Activated T-cell treated with anti-CD3 and anti-CD28 coated beads, Interleukin-2, amount 50 U/mL, for 24 hours (primary cell): Measurements from ENCODE around the gene GRK5.

Experiments used
- DNase-seq: peaks from one replicate; pipeline ENCODE4 v3.0.0-alpha.2; 2020
- H3K27ac Mint-ChIP-seq: 2 replicates; pipeline ENCODE4 v1.8.0; 2020; ENCODE audit warnings: mild to moderate bottlenecking, mixed read lengths
- H3K27me3 Mint-ChIP-seq: 2 replicates; pipeline ENCODE4 v1.8.0; 2020; ENCODE audit warnings: mixed read lengths
- H3K36me3 Mint-ChIP-seq: 2 replicates; pipeline ENCODE4 v1.8.0; 2020; ENCODE audit warnings: low read depth, mixed read lengths
- H3K4me1 Mint-ChIP-seq: 2 replicates; pipeline ENCODE4 v1.8.0; 2020; ENCODE audit warnings: low read depth, mixed read lengths
- H3K4me3 Mint-ChIP-seq: 2 replicates; pipeline ENCODE4 v1.8.0; 2020; ENCODE audit warnings: mild to moderate bottlenecking, moderate library complexity, mixed read lengths
- H3K9me3 Mint-ChIP-seq: 2 replicates; pipeline ENCODE4 v1.8.0; 2020; ENCODE audit warnings: mixed read lengths

The GRK5 gene

DNA sequence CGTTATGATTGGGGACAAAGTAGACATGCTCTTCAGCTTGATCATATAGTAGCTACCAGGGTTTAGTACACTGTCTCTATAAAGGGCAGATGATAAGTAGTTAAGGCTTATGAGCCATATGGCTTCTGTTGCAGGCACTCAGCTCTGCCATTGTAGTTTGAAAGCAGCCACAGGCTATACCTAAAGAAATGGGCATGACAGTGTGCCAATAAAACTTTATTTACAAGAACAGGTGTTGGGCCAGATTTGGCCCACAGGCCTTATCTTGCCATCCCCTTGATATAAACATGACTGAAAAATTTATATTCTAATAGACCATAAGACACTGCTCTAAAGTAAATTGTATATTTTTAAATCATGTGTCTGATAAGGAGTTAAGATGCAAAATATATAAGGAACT is 36.6 kb downstream of the GRK5 start:
- H3K4me1 Mint-ChIP-seq: peaks cover 27% of the 10 kb centered on the region
- no peak for DNase-seq
- no peak overlapping the region for H3K4me3 Mint-ChIP-seq
- H3K9me3 Mint-ChIP-seq: no peaks in the 10 kb centered on the region
- no peak overlapping the region for H3K27ac Mint-ChIP-seq
- H3K36me3 Mint-ChIP-seq: no peaks in the 10 kb centered on the region
- H3K27me3 Mint-ChIP-seq: no peaks in the 10 kb centered on the region

DNA sequence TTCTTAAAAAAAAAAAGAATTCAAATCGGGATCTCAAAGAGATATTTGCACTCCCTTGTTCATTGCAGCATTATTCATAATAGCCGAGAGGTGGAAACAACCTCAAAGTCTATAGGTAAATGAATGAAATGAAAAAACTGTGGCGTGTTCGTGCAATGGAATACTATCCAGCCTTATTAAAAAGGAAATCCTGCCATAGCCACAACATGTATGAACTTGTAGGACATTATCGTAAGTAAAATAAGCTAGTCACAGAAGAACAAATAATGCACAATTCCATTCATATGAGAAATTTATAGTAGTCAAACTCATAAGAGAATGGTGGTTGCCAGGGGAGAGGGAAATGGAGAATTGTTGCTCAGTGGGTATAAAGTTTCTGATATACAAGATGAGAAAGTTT is 37.9 kb downstream of the GRK5 start:
- Mint-ChIP-seq H3K9me3 (no peaks in the 10 kb centered on the region), H3K36me3 (no peaks in the 10 kb centered on the region), H3K4me3 (no peak overlapping the region), H3K4me1 (peaks cover 31% of the 10 kb centered on the region), H3K27me3 (no peaks in the 10 kb centered on the region), H3K27ac (no peak overlapping the region)
- no peak for DNase-seq

DNA sequence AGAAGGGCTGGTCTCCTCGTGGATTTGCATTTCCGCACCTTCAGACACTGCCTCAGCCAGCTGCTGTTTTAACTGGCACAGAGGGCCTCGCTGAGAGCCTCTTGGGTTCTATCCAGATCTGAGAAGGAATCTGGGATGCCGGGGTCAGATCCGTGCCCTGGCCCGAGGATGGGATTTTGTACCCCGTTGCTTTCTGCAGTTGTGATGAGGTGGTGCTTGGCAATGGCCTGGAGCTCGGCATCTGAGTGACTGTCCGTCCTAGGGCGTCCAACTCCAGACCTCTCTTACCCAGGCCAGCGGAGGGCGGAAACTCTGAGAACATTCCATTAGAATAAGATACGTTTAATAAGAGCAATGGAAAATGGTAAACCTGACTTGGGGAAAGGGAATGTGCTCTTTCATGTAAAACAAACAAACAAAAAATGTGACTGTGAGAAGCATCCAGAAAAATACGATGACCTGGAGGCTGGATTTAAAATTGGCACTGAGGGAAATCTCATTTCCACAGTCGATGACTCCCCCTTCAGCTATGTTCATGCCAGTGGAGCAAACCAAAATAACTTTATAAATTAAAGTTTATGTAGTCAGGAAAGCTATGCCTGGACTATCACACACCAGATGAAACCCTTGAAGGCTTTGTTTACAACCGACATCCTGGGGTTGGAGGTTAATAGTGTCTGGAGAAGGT is 39.6 kb downstream of the GRK5 start:
- Mint-ChIP-seq H3K9me3 (no peaks in the 10 kb centered on the region), H3K4me1 (peaks cover 36% of the 10 kb centered on the region), H3K27me3 (no peaks in the 10 kb centered on the region), H3K4me3 (no peak overlapping the region), H3K27ac (no peak overlapping the region), H3K36me3 (no peaks in the 10 kb centered on the region)
- DNase-seq: no peak

DNA sequence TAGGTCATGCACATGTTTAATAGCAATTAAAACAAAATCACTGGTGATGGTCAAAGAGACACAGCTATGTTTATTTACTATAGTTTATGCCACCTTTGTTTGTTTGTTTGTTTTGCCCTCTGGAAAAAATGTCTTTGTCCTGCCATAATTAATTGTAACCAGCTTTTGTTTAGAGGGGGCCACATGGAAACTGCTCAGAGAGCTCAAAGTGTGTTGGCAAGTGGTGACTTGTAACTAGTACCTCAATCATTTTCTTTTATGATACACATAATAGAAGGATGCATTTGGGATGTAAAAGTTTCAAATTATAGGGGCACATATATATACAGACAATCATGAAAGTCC is 40.2 kb downstream of the GRK5 start:
- Mint-ChIP-seq H3K4me1 (peaks cover 32% of the 10 kb centered on the region), H3K27me3 (no peaks in the 10 kb centered on the region), H3K36me3 (no peaks in the 10 kb centered on the region), H3K9me3 (no peaks in the 10 kb centered on the region), H3K4me3 (no peak overlapping the region), H3K27ac (no peak overlapping the region)
- DNase-seq: no peak

DNA sequence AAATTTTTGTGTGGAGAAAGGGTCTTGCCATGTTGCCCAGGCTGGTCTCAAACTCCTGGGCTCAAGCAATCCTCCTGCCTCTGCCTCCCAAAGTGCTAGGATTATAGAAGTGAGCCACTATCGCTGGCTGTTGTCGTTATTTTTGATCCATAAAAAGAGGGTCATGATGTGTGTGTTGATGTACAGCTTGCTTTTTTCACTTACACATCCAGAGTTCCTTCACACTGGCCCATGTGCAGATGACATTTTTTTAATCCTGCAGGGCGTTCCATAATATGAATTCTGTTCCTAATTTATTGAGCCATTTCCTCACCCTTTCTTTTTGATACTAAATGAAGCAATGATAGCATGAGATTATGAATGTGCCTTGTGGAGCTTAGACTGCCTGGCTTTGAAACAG is 40.8 kb downstream of the GRK5 start:
- Mint-ChIP-seq H3K4me1 (peaks cover 36% of the 10 kb centered on the region), H3K9me3 (no peaks in the 10 kb centered on the region), H3K4me3 (no peak overlapping the region), H3K36me3 (no peaks in the 10 kb centered on the region), H3K27me3 (no peaks in the 10 kb centered on the region), H3K27ac (no peak overlapping the region)
- DNase-seq: no peak

DNA sequence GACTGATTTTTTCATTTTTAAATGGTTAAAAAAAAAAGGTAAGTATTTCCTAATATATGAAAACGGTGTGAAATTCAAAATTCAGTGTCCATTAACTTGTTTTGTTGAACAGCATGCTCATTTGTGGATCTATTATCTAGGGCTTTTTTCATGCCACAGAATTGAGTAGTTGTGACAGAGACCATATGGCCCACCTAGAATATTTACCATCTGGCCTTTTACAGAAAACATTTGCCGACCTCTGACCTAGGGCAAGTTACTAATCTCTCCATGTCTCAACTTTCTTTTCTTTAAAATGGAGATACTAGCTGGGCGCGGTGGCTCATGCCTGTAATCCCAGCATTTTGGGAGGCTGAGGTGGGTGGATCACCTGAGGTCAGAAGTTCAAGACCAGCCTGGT is 41.3 kb downstream of the GRK5 start:
- Mint-ChIP-seq H3K27me3 (no peaks in the 10 kb centered on the region), H3K27ac (no peak overlapping the region), H3K4me3 (no peak overlapping the region), H3K4me1 (peaks cover 39% of the 10 kb centered on the region), H3K36me3 (no peaks in the 10 kb centered on the region), H3K9me3 (no peaks in the 10 kb centered on the region)
- no peak for DNase-seq

DNA sequence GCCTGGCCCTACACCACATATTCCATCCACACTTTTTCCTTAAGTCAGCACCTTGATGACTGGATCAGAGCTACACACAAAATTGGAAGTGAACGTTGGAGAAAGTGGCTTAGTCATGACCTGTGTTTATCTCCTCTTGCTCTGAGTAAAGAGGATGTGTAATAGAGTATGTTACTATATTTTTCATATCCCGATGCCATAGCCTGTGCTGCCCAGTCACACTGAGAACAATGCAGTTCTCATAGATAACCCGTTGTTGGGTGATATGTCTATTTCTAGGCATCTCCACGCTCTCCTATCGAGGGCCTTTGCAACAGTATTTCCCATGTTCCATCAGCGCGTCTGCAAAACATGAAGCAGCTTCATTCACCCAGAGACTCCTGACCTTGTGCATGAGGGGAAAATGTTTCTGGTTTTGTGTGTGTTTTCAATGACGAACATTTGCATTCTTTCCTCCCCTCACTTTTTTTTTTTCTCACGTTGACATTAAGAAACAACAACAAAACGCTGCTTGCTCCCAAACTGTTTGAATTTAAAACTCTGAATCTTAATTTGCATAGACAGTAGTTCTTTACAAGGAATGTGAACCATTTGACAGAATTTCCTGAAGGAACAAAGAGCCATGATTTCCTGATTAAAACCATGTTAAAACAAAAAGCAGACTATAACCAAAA is 43.4 kb downstream of the GRK5 start:
- H3K36me3 Mint-ChIP-seq: no peaks in the 10 kb centered on the region
- DNase-seq: no peak
- H3K9me3 Mint-ChIP-seq: no peaks in the 10 kb centered on the region
- H3K4me3 Mint-ChIP-seq: no peak overlapping the region
- H3K27ac Mint-ChIP-seq: peak overlapping the region; percentile 53
- peaks cover 49% of the 10 kb centered on the region for H3K4me1 Mint-ChIP-seq
- H3K27me3 Mint-ChIP-seq: no peaks in the 10 kb centered on the region

DNA sequence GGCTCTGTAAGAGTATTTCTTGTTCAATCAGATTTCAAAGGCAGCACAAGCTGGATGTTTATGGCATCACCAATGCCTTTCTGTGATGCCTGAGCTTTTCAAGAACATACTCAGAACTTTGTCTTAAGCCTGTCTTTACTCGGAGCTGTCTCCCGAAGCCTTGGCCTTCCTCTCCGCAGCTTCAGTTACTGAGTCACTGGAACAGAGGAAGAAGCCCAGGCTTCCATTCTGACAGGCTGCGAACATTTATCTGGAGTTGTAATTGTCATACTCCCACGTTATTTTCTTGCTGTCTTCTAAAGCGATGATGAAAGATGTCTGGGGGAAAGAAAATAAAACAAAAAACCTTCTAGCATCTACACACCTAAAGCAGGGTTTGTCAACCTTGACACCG is 43.9 kb downstream of the GRK5 start:
- no peak for DNase-seq
- peak overlapping the region; percentile 16 for H3K27ac Mint-ChIP-seq
- no peaks in the 10 kb centered on the region for H3K36me3 Mint-ChIP-seq
- H3K27me3 Mint-ChIP-seq: no peaks in the 10 kb centered on the region
- H3K4me1 Mint-ChIP-seq: peaks cover 49% of the 10 kb centered on the region
- no peaks in the 10 kb centered on the region for H3K9me3 Mint-ChIP-seq
- no peak overlapping the region for H3K4me3 Mint-ChIP-seq

DNA sequence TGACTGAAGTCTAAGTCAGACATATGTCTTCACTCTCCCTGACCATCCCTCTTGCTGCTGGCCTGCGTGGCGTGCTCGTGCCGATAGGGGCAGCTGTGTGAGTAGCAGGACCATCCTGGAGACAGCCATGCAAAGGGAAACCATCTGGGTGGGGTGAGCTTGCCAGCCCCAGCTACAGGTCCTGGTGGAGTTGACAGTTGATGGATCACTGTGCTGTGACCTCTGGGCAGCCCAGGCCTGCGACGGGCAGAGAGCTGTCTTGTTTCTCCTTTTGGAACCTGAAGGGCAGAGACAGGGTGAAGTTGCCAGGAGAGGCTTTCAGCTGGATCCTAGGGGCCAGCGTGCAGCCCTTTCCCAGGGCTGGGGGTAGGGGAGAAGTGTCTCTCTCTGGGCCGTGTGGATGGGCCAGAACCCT is 44.7 kb downstream of the GRK5 start:
- Mint-ChIP-seq H3K4me1 (peaks cover 52% of the 10 kb centered on the region), H3K36me3 (peaks cover 3% of the 10 kb centered on the region), H3K27me3 (no peaks in the 10 kb centered on the region), H3K4me3 (no peak overlapping the region), H3K27ac (no peak overlapping the region), H3K9me3 (no peaks in the 10 kb centered on the region)
- no peak for DNase-seq

DNA sequence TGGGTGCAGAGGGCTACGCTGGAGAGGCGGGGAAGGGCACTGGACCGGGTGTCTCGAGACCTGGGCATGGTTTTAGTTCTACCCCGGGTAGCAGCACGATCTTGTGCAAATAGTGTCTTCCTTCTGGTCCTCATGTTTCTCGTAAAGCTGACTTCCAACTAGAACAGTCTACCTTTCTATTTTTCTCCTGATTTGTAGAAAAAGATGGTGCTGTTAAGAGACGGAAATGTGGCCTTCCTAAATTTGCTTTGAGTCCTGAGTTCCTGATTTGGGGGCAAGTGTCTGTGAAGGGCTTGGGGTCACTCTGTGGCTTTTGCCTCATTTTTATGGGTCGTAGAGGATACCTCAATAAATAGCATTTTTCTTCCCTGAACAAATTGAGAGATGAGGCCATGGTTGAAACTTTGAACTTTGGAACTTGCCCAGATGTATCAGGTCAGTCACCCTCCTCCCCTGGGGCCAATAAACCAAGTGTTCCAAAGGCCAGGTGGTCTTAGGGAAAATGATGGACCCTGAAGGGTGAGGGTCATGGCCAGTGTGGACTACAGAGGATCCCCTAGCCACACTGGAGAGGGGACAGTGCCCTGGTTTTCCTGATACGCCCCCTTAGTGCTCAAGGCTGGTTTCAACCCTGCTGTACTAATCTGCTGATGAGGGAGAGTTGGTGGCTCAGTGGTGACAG is 45.2 kb downstream of the GRK5 start:
- Mint-ChIP-seq H3K27me3 (no peaks in the 10 kb centered on the region), H3K9me3 (no peaks in the 10 kb centered on the region), H3K27ac (peak overlapping the region; percentile 94), H3K4me3 (no peak overlapping the region), H3K4me1 (peaks cover 52% of the 10 kb centered on the region), H3K36me3 (peaks cover 3% of the 10 kb centered on the region)
- DNase-seq: no peak

DNA sequence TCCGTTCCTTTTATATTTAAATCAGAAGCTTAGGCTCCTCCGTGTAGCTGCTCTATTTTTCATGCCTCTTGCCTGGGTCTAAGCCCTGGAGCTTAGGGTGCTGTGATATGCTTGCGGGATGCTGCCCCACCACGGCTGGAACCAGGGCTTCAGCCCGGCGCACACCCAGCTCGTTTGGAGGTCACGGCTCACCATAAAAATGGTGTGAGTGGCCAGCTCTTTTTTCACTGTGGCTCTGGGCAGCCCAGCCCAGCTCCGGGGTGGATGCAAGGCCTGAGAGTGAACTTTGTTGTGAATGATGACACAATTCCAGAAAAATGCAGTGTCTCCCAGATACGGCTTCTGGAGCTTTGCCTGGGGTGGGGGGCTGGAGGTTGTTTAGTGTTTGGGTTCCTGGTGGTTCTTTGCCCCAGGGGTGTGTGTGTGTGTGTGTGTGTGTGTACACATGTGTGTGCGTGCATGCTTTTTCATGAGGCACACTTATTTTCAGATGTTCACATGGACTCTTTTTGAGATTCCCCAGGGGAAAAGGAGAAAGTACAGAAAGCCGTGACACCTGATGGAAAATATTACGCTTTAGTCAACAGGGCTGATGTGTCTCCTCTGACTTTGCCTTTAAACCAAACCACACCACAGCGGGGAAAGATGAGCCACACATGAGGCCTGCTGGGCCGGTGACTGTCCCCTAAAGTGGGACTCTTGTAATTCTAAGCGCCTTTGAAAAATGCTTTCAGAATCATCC is 46.2 kb downstream of the GRK5 start:
- Mint-ChIP-seq H3K9me3 (no peaks in the 10 kb centered on the region), H3K27ac (peak overlapping the region; percentile 94), H3K27me3 (no peaks in the 10 kb centered on the region), H3K4me3 (peak overlapping the region; percentile 39), H3K4me1 (peaks cover 57% of the 10 kb centered on the region), H3K36me3 (peaks cover 3% of the 10 kb centered on the region)
- DNase-seq: peak; percentile 54

DNA sequence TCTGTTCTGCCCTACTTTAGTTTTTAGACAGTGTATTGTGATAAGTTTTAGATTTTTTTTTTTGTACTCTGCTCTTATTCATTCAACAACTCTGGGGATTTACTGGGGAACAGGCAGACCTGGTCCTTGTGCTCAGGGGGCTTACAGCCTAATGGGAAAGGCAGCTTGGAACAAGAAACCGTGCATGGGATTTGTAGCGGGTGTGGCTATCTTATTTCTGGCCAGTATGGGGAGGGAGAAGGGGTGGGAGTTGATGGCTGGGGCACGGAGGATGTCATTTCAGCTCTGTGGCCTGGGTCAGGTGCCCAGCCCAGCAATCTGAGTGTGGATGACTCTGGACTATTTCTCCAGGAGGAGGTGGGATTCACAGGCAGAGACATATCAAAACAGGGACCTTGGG is 47.0 kb downstream of the GRK5 start:
- Mint-ChIP-seq H3K4me1 (peaks cover 59% of the 10 kb centered on the region), H3K27ac (peak overlapping the region; percentile 94), H3K4me3 (peak overlapping the region; percentile 39), H3K27me3 (no peaks in the 10 kb centered on the region), H3K36me3 (peaks cover 3% of the 10 kb centered on the region), H3K9me3 (no peaks in the 10 kb centered on the region)
- DNase-seq: no peak

DNA sequence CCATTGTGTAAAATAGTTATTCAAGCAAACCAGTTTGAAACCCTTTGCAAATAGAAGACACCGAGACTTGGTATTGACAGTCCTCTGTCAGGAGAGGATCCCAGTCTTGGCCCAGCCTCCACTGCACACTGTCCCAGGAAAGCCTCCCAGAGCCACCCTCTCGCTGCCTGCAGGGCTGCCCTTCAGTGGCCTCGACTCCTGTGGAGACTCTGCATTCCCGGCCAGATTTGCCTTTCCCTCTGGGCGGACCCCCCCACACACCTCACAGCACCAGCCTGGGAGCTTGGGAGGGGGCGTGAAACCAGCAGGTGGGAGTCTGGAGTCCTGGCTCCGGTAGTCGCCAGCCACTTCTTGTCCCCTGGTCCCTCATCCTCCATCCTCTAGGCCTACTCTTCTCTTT is 48.7 kb downstream of the GRK5 start:
- Mint-ChIP-seq H3K36me3 (peaks cover 3% of the 10 kb centered on the region), H3K27ac (no peak overlapping the region), H3K27me3 (no peaks in the 10 kb centered on the region)

DNA sequence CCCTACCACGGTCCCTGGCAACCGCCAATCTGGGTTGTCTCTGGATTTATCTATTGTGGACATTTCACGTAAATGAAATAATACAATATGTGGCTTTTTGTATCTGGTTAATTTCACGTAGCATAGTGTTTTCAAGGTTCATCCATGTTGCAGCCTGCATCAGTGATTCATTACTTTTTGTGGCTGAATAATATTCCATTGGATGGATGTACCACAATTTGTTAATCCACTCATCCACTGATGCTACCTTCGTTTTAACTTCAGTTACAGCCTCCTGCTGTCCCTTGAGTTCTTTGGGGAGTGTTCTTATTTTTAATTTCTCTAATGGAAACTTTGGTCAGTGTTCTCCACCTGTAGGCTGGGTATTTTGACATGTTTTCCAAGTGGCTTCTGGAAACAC is 49.5 kb downstream of the GRK5 start:
- peaks cover 42% of the 10 kb centered on the region for H3K4me1 Mint-ChIP-seq
- no peak for DNase-seq
- no peaks in the 10 kb centered on the region for H3K27me3 Mint-ChIP-seq
- peaks cover 6% of the 10 kb centered on the region for H3K36me3 Mint-ChIP-seq
- H3K9me3 Mint-ChIP-seq: no peaks in the 10 kb centered on the region
- no peak overlapping the region for H3K4me3 Mint-ChIP-seq
- peak overlapping the region; percentile 37 for H3K27ac Mint-ChIP-seq

More for the DNA sequence above, 48.7 kb downstream of the GRK5 start:
- H3K4me3 Mint-ChIP-seq: no peak overlapping the region
- H3K4me1 Mint-ChIP-seq: peaks cover 49% of the 10 kb centered on the region
- no peak for DNase-seq
- H3K9me3 Mint-ChIP-seq: no peaks in the 10 kb centered on the region
